Progenitor cell of endocrine pancreas (in vitro differentiated cells): Measurements from ENCODE around the gene UPK3A. TPM values are rescaled to one million over a fixed set of nuclear protein-coding genes. Genes with fewer than 3 reads are reported as not detected.
A peak's percentile ranks its signal among the peaks of the same experiment; 100 is the strongest.

ENCODE experiments used
- DNase-seq: peaks from one replicate; pipeline ENCODE4 v3.0.0; 2021; ENCODE audit warnings: low spot score; ENCODE audit not compliant: unreplicated experiment
- H3K27ac Mint-ChIP-seq: 2 replicates; pipeline ENCODE4 v1.8.0; 2021; ENCODE audit warnings: mild to moderate bottlenecking, moderate library complexity, mixed read lengths
- H3K27me3 Mint-ChIP-seq: 2 replicates; pipeline ENCODE4 v1.8.0; 2021; ENCODE audit warnings: mixed read lengths
- H3K36me3 Mint-ChIP-seq: 2 replicates; pipeline ENCODE4 v1.8.0; 2022; ENCODE audit warnings: mixed read lengths; ENCODE audit not compliant: insufficient read depth
- H3K4me1 Mint-ChIP-seq: 2 replicates; pipeline ENCODE4 v1.8.0; 2021; ENCODE audit warnings: low read depth, mixed read lengths
- H3K4me3 Mint-ChIP-seq: 2 replicates; pipeline ENCODE4 v1.8.0; 2021; ENCODE audit warnings: low read depth, mild to moderate bottlenecking, moderate library complexity, mixed read lengths
- H3K9me3 Mint-ChIP-seq: 2 replicates; pipeline ENCODE4 v1.8.0; 2021; ENCODE audit warnings: low read depth, mixed read lengths
- total RNA-seq: library from RNA; stranded (reverse); gene quantifications from 2 replicates; pipeline ENCODE4 v1.2.1, GENCODE V29; 2021
- TF ChIP-seq, protein P1 (sequence below): fragments of 200-600 bp; sonication (generic); IDR thresholded peaks from one replicate; pipeline ENCODE4 v1.5.0; 2021; ENCODE audit warnings: antibody characterized with exemption, mild to moderate bottlenecking; ENCODE audit not compliant: unreplicated experiment

The UPK3A gene
- total RNA-seq, 1 donor from 2014 or later: 0.57 TPM

DNA sequence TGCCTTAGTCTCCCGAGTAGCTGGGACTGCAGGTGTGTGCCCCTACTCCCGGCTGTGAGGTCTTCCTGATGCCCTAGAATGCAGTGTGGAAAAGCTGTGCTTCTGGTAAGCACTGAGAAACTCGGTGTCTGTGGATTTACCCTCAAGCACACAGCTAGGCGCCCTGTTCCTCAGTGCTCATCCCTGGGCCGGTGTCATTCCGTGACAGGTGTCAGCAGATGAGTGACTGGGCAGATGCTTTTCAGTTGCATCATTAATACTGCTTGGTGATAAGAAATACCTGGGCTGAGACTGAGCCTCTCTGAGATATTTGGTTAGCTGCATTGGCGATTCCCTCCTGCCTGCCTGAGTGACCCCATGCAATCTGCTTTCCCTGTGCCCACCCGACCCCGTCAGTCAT lies 46.7 kb downstream of the UPK3A start:
- Mint-ChIP-seq H3K36me3 (peaks cover 8% of the 10 kb centered on the region), H3K4me1 (peaks cover 5% of the 10 kb centered on the region), H3K27ac (no peak overlapping the region), H3K27me3 (no peaks in the 10 kb centered on the region), H3K4me3 (no peak overlapping the region), H3K9me3 (no peaks in the 10 kb centered on the region)
- TF ChIP-seq, protein P1, sequence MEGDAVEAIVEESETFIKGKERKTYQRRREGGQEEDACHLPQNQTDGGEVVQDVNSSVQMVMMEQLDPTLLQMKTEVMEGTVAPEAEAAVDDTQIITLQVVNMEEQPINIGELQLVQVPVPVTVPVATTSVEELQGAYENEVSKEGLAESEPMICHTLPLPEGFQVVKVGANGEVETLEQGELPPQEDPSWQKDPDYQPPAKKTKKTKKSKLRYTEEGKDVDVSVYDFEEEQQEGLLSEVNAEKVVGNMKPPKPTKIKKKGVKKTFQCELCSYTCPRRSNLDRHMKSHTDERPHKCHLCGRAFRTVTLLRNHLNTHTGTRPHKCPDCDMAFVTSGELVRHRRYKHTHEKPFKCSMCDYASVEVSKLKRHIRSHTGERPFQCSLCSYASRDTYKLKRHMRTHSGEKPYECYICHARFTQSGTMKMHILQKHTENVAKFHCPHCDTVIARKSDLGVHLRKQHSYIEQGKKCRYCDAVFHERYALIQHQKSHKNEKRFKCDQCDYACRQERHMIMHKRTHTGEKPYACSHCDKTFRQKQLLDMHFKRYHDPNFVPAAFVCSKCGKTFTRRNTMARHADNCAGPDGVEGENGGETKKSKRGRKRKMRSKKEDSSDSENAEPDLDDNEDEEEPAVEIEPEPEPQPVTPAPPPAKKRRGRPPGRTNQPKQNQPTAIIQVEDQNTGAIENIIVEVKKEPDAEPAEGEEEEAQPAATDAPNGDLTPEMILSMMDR: no peak
- DNase-seq: no peak

GRCh38 chr22:45332001-45332400 lies 47.3 kb downstream of the UPK3A start:
- Mint-ChIP-seq H3K4me3 (no peak overlapping the region), H3K9me3 (no peaks in the 10 kb centered on the region), H3K4me1 (peaks cover 10% of the 10 kb centered on the region), H3K27me3 (no peaks in the 10 kb centered on the region), H3K27ac (no peak overlapping the region), H3K36me3 (peaks cover 11% of the 10 kb centered on the region)
- TF ChIP-seq, protein P1: no peak
- no peak for DNase-seq

DNA sequence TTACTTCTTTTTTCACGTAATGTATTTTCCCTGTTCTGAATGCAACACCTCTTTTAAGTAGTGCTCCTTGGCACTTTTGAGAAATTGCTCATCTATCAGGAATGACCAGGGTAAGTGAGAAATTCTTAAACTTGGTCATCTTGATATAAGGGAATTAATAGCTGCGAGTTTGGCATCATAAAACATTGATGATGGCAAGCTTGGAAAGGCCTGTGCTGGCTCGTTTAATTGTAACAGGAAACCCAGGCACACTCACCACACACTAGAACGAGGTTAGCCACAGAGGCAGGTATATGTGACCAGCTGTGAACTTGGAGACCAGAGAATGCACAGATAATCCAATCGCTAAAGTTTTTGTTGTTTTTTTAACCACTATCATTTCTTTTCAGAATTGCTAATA lies 49.3 kb downstream of the UPK3A start:
- H3K4me3 Mint-ChIP-seq: no peak overlapping the region
- H3K27me3 Mint-ChIP-seq: no peaks in the 10 kb centered on the region
- TF ChIP-seq, protein P1: no peak
- no peak overlapping the region for H3K27ac Mint-ChIP-seq
- no peak for DNase-seq
- no peaks in the 10 kb centered on the region for H3K9me3 Mint-ChIP-seq
- H3K4me1 Mint-ChIP-seq: peaks cover 15% of the 10 kb centered on the region
- H3K36me3 Mint-ChIP-seq: peaks cover 16% of the 10 kb centered on the region

- Mint-ChIP-seq H3K27ac (no peak overlapping the region), H3K4me3 (no peak overlapping the region), H3K4me1 (peaks cover 15% of the 10 kb centered on the region), H3K27me3 (no peaks in the 10 kb centered on the region), H3K9me3 (no peaks in the 10 kb centered on the region), H3K36me3 (peaks cover 16% of the 10 kb centered on the region)
- DNase-seq: no peak
- TF ChIP-seq, protein P1: no peak
These were observed 49.8 kb downstream of the UPK3A start for GRCh38 chr22:45334528-45334927.

DNA sequence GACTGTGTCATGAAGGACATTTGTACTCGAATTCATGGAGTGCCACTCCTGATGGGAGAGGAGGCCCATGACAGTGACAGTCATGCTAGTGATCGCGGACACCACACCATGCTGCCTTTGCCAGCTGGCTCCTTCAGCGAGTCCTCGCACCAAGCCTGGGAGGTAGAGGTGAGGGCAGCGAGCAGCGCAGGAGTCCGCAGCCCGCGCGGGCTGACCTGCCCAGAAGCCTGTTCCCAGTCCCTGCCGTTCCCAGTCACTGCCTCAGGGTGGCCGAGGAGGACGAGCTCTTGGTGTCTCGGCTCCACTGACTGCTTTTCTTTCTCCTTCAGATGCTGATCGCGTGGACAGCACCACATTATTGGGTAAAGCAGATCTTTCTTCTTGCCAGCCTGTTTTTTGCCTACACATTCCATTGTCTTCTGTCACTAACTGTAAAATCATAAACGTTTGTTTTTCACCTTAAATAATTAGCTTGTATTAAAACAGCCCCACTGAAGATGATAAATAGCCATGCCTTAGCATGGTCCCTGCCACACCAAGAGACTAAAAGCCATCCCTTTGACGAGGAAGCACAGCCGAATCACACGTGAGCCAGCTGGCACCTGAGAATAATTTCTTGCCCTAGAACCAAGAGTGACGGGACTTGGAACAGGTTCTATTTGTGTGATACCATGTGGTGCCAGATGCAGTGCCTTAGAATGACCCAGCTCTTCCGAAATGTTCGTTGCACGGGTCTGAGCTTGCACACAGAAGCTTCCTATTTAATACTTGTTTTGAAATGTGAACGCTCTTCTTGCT lies 50.5 kb downstream of the UPK3A start:
- TF ChIP-seq, protein P1: peak; percentile 35
- H3K36me3 Mint-ChIP-seq: peaks cover 18% of the 10 kb centered on the region
- H3K27ac Mint-ChIP-seq: no peak overlapping the region
- peaks cover 15% of the 10 kb centered on the region for H3K4me1 Mint-ChIP-seq
- H3K9me3 Mint-ChIP-seq: no peaks in the 10 kb centered on the region
- no peak for DNase-seq
- H3K27me3 Mint-ChIP-seq: no peaks in the 10 kb centered on the region
- no peak overlapping the region for H3K4me3 Mint-ChIP-seq
